NCI-H1436 treated with DMSO at 0.1 percent for 48 hours (cell line): ENCODE data around the gene TBC1D5.
"Not testable (repeated sequence)": the region's sequence is repeated elsewhere in the genome, so short reads cannot be mapped to it uniquely, and the experiment has no call there.

ENCODE experiments used
- DNase-seq: peaks from one replicate; lab custom pipeline; 2025; lab: John Stamatoyannopoulos, UW

The TBC1D5 gene

GRCh38 chr3:17645074-17645698 is 97.2 kb downstream of the TBC1D5 start:
- DNase-seq = peak; percentile 23

- no peak for DNase-seq
These were observed 98.7 kb downstream of the TBC1D5 start for GRCh38 chr3:17643691-17644090.

GRCh38 chr3:17642474-17642873 is 100.0 kb downstream of the TBC1D5 start:
- no peak for DNase-seq

- no peak for DNase-seq
These were observed 102.0 kb downstream of the TBC1D5 start for GRCh38 chr3:17640466-17640865.

DNA sequence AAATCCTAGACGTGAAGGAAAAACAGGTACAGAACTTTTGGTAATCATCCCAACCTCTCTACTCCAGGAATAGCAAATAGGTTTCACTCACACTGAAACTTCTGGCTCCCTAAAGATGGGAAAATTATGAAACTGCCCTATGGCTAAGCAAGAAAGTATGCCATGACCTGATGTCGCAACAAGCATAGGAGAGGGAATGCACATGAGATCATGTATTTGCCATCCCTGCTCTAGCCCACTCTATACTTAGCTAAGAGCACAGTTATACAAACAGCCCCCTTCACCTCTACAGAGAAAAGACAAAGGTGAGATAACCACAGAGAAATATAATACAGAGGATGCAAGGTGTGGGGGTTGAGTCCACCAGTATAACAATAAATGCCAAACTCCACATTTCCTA is 102.7 kb downstream of the TBC1D5 start:
- DNase-seq = no peak

- no peak for DNase-seq
These were observed 103.2 kb downstream of the TBC1D5 start for GRCh38 chr3:17639257-17639656.

- DNase-seq = no peak
These were observed 104.1 kb downstream of the TBC1D5 start for GRCh38 chr3:17638356-17638755.

DNA sequence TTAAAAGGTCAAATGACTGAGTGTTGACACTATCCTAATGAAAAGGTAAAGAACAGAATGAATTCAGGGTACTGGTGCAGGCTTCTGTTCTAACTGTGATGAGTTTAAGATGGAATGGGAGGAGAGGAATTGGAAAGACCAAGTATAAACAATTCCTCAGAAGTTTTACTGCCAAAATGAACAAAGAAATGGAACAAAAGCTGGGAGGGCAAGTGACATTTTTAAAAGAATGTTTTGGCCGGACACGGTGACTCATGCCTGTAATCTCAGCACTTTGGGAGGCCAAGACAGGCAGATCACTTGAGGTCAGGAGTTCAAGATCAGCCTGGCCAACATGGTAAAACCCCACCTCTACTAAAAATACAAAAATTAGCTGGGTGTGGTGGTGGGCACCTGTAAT is 106.8 kb downstream of the TBC1D5 start:
- DNase-seq = not testable (repeated sequence)

GRCh38 chr3:17634964-17635363 is 107.5 kb downstream of the TBC1D5 start:
- DNase-seq = no peak

DNA sequence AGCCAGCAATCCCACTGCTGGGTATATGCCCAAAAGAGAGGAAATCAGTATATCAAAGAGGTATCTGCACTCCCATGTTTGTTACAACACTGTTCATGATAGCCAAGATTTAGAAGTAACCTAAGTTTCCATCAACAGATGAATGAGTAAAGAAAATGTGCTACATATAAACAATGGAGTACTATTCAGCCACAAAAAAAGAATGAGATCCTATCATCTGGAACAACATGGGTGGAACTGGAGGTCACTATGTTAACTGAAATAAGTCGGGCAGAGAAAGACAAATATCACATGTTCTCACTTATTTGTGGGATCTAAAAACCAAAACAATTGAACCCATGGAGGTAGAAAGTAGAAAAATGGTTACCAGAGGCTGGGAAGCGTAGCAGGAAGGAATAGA is 108.2 kb downstream of the TBC1D5 start:
- DNase-seq = no peak

DNA sequence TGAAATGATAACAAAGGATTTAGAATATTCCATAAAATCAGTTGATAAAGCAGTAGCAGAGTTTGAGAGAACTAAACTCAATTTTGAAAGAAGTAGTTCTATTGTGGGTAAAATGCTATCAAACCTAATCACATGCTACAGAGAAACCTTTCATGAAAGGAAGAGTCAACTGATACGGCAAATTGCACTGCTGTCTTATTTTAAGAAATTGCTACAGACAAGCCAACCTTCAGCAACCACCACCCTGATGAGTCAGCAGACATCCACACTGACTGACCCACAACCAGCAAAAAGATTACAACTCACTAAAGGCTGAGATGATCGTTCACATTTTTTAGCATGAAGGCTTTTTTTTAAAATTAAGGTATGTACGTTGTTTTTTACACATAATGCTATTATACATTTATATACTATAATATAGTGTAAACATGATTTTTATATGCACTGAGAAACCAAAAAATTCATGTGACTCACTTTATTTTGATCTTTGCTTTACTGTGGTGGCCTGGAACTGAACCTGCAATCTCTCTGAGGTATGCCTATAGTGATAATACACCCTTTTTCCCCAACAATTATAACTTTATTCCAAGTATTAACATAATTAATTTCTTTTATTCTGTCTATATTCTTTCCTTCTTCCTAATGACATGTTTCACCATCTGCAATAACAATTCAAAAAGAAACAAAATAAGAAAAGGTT is 109.9 kb downstream of the TBC1D5 start:
- DNase-seq = no peak

- no peak for DNase-seq
These were observed 110.8 kb downstream of the TBC1D5 start for GRCh38 chr3:17631609-17632008.

DNA sequence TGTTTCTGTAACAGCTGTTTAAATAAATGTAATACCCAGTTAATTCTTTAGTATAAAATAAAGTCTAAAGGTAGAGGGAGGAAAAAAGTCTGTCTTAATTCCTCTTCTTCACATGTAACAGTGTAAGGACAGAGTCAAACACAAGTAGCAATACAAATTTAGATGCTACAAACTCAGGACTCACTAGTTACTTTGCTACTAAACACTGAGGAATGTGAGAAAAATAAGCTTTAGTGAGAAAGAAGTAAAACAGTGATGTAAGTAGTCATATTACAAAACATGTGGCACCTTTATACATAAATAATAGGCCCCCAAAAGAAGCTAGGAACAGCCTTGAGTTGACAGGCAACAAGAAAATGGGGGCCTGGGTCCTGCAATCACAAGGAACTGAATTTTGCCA is 113.0 kb downstream of the TBC1D5 start:
- no peak for DNase-seq

- no peak for DNase-seq
These were observed 116.0 kb downstream of the TBC1D5 start for GRCh38 chr3:17626395-17626794.

DNA sequence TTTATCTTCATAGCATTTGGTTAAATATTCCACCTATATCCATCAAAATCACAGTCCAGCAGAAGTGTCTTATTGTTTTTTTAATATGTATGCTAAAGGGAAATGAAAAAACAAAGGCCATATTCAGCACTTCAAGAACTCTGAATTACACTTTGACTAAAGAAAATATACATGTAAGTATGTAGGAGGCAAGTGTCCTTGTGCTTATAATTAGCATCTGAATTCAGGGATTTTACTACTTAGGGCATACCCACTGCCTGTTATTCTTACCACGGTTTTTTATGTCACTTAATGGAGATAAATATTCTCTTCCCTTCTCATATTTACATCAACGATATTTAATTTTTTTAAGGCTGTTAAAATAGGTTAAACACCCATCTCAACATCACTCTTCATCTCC is 117.3 kb downstream of the TBC1D5 start:
- DNase-seq = no peak

GRCh38 chr3:17623464-17623863 is 119.0 kb downstream of the TBC1D5 start:
- no peak for DNase-seq

GRCh38 chr3:17619968-17620367 is 122.5 kb downstream of the TBC1D5 start:
- DNase-seq = no peak

DNA sequence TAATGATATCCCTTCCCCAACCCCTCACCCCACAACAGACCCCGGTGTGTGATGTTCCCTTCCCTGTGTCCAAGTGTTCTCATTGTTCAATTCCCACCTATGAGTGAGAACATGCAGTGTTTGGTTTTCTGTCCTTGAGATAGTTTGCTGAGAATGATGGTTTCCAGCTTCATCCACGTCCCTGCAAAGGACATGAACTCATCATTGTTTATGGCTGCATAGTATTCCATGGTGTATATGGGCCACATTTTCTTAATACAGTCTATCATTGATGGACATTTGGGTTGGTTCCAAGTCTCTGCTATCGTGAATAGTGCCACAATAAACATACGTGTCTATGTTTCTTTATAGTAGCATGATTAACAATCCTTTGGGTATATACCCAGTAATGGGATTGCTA is 129.4 kb downstream of the TBC1D5 start:
- not testable (repeated sequence) for DNase-seq

- DNase-seq = no peak
These were observed 134.5 kb downstream of the TBC1D5 start for GRCh38 chr3:17607905-17608304.

DNA sequence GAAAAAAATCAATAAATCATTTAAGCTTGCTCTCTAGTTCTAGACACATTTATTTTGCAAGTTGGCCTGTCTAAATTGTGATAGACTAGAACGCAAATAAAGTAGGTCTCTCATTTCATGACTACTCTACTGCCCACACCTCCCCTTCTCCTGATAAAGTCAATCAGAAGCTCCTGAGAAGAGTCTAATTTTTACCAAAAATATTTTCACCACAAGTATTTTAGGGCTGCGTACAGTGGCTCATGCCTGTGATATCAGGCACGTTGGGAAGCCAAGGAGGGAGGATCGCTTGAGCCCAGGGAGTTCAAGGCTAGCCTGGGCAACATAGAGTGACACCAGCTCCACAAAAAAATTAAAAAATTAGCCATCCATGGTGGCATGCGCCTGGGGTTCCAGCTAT is 136.5 kb downstream of the TBC1D5 start:
- no peak for DNase-seq

DNA sequence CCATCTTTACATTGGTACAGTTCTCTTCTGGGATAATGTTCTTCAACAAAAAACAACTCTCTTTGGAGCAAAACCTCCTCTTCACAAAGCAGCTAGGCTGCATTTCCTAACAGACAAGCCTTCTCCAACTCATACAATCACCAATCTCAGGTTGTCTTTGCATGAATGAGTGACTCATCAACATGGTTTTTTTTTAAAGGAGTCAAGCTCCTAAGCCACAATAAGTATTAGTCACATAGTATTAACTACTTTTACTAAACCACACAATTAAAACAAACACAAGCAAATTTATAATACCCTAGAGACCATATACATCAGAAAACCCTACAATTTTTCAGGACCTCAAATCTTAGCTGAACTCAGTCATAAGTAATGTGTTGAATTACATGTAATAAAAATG is 137.4 kb downstream of the TBC1D5 start:
- no peak for DNase-seq

- DNase-seq = no peak
These were observed 140.3 kb downstream of the TBC1D5 start for GRCh38 chr3:17602126-17602525.

GRCh38 chr3:17592956-17593355 is 149.5 kb downstream of the TBC1D5 start:
- DNase-seq = no peak

DNA sequence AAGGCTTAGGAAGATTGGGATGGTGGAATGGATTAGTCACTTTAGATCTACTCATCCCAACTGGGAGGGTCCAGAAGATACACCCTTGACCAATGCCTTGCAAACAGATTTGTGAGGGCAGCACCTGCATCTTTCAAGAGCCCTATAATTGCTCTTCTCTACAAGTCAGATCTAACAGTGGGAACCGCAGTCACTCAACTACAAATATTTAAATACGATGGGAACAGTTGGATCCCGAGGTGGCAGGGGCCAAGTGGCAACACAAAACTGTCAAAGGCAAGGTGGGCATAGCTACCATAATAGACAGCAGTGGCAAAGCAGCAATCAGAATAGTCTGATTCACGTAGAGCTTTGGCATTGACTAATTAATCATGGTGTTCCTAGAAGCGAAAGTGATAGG is 152.0 kb downstream of the TBC1D5 start:
- no peak for DNase-seq
